Measurements from ENCODE around the gene ARHGAP29. TPM values are rescaled to one million over a fixed set of nuclear protein-coding genes. Genes with fewer than 3 reads are reported as not detected.

Gene ARHGAP29
- total RNA-seq, 4 donors from 2014 or later = 18.4 to 40.2 (median 23.7) TPM

DNA sequence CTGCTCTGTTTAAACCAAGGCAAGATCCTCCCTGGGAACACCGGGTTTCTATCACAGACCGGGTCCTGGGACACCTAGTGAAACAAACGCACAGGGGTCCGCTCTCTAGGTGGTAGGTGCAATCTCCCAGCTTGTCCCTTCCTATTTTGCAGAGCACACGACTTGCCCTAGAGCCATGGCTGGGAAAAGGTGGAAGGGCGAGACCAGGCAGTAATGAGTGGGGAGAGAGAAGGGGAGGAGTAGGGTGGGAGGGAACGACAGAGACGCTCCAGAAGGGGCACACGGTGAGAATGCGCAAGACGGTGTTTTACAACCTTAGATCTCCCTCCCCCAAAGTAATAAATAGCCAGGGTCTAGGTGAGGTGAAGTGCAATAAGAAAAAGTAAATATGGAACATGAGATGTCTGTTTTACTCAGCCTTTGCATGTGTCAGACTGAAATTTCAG is 9.3 kb upstream of the ARHGAP29 start:
- no peak for DNase-seq (ENCODE audit: extremely low spot score)
- TF ChIP-seq, protein P1, sequence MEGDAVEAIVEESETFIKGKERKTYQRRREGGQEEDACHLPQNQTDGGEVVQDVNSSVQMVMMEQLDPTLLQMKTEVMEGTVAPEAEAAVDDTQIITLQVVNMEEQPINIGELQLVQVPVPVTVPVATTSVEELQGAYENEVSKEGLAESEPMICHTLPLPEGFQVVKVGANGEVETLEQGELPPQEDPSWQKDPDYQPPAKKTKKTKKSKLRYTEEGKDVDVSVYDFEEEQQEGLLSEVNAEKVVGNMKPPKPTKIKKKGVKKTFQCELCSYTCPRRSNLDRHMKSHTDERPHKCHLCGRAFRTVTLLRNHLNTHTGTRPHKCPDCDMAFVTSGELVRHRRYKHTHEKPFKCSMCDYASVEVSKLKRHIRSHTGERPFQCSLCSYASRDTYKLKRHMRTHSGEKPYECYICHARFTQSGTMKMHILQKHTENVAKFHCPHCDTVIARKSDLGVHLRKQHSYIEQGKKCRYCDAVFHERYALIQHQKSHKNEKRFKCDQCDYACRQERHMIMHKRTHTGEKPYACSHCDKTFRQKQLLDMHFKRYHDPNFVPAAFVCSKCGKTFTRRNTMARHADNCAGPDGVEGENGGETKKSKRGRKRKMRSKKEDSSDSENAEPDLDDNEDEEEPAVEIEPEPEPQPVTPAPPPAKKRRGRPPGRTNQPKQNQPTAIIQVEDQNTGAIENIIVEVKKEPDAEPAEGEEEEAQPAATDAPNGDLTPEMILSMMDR (IDR thresholded peaks at IDR 0.05) = no peak
- TF ChIP-seq POLR2AphosphoS5 (IDR thresholded peaks at IDR 0.05) (peak in 1 of 2 donors; percentile 28), EP300 (IDR thresholded peaks at IDR 0.05) (no peak)
- H3K4me3 ChIP-seq = peak overlapping the region; percentile 76 to 83 (median 80)
- H3K27ac ChIP-seq (replicated peaks in 1 of 4) = peak overlapping the region; percentile 77 to 85 (median 78)
- 20% methylated on average over 11 of the region's 11 CpGs for WGBS
- peaks cover 0 to 11% (median 0%) of the 10 kb centered on the region in 4 donors for H3K27me3 ChIP-seq
- peaks cover 0 to 16% (median 0%) of the 10 kb centered on the region in 4 donors for H3K9me3 ChIP-seq
- H3K36me3 ChIP-seq = no peaks in the 10 kb centered on the region
- peaks cover 5 to 20% (median 16%) of the 10 kb centered on the region in 4 donors for H3K4me1 ChIP-seq
- intact Hi-C loops (cut with DNase I) = no loop called here

DNA sequence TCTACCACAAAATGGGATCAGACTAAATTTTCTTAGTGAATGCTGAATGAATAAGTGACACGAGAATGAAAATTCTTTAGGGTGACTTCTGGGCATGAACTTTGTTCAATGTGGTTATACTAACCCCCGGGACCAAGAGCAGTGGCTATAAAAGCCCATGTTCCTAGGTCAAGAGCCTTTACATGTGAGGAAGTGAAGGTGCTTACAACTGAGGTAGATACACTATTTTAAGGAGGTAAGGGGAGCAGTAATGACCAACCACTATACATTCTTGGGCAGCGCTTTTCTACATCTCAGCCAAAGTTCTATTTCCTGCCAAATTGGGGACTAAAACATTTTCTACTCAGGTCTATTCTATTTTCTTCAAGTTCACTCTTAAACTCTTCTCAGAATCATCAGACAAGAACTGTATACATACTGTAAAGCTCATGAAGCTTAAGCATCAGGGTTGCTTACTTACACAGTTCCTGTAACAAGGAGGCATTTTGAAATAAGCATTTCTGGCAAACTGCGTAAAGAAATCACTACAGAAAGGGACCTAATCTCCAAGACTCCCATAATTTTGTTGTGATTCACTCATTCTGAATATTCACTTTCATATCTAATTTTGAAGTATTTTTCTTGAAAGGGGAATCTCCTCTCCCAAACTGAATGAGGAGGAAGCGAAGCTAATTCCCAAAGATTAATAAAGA is 8.5 kb upstream of the ARHGAP29 start:
- H3K27ac ChIP-seq (replicated peaks in 1 of 4) = peak overlapping the region; percentile 77 to 85 (median 78)
- peak overlapping the region; percentile 76 to 83 (median 80) for H3K4me3 ChIP-seq
- intact Hi-C loops (cut with DNase I) = no loop called here
- H3K9me3 ChIP-seq = peaks cover 0 to 16% (median 0%) of the 10 kb centered on the region in 4 donors
- H3K27me3 ChIP-seq = peaks cover 0 to 11% (median 0%) of the 10 kb centered on the region in 4 donors
- TF ChIP-seq, protein P1 (IDR thresholded peaks at IDR 0.05) = no peak
- TF ChIP-seq EP300 (IDR thresholded peaks at IDR 0.05) (no peak), POLR2A (IDR thresholded peaks at IDR 0.05; ENCODE audit: low read depth) (no peak), POLR2AphosphoS5 (IDR thresholded peaks at IDR 0.05) (no peak)
- no peak for DNase-seq (ENCODE audit: extremely low spot score)
- WGBS = 78% methylated on average over 5 of the region's 5 CpGs
- H3K36me3 ChIP-seq = no peaks in the 10 kb centered on the region
- peaks cover 5 to 20% (median 16%) of the 10 kb centered on the region in 4 donors for H3K4me1 ChIP-seq

DNA sequence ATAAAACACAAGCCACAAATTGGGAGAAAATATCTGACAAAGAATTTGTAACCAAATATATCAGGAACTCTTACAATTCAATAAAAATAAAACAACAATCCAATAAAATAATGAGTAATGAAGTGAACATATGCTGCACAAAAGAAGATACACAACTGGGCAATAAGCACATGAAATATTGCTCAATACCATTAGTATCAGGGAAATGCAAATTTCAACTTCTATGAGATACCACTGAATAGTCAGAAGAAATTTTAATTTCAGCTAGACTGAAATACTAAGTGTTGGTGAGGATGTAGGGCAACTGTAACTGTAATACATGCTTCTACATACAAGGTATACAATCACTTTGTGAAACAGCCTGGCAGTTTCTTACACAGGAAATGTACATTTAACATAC is 7.4 kb upstream of the ARHGAP29 start:
- peaks cover 5 to 20% (median 16%) of the 10 kb centered on the region in 4 donors for H3K4me1 ChIP-seq
- intact Hi-C loops (cut with DNase I) = no loop called here
- peak overlapping the region in 1 of 4 donors; percentile 77 for H3K27ac ChIP-seq (replicated peaks in 1 of 4)
- TF ChIP-seq, protein P1 (IDR thresholded peaks at IDR 0.05) = no peak
- TF ChIP-seq POLR2AphosphoS5 (IDR thresholded peaks at IDR 0.05) (no peak), POLR2A (IDR thresholded peaks at IDR 0.05; ENCODE audit: low read depth) (no peak), EP300 (IDR thresholded peaks at IDR 0.05) (no peak)
- DNase-seq (ENCODE audit: extremely low spot score) = no peak
- no peak overlapping the region for H3K4me3 ChIP-seq
- peaks cover 0 to 16% (median 0%) of the 10 kb centered on the region in 4 donors for H3K9me3 ChIP-seq
- peaks cover 0 to 11% (median 0%) of the 10 kb centered on the region in 4 donors for H3K27me3 ChIP-seq
- H3K36me3 ChIP-seq = no peaks in the 10 kb centered on the region

DNA sequence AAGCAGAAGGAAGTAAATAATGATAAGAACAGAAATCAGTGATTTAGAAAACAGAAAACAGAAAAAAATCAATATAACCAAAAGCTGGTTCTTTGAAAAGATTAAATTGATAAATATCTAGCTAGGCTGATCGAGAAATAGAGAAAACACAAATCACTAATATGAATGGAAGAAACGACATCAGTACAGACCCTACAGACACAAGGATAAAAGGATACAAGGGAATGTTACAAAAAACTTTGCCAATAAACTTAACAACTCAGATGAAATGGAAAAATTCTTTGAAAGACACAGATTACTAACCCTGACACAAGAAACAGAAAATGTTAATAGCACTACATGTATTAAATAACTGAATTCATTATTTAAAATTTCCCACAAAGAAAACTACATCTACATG is 6.3 kb upstream of the ARHGAP29 start:
- peaks cover 0 to 11% (median 0%) of the 10 kb centered on the region in 4 donors for H3K27me3 ChIP-seq
- H3K27ac ChIP-seq (replicated peaks in 1 of 4) = no peak overlapping the region
- H3K36me3 ChIP-seq = no peaks in the 10 kb centered on the region
- peaks cover 0 to 16% (median 0%) of the 10 kb centered on the region in 4 donors for H3K9me3 ChIP-seq
- TF ChIP-seq POLR2A (IDR thresholded peaks at IDR 0.05; ENCODE audit: low read depth) = no peak
- TF ChIP-seq, protein P1 (IDR thresholded peaks at IDR 0.05) = no peak
- TF ChIP-seq POLR2AphosphoS5 (IDR thresholded peaks at IDR 0.05) = no peak
- TF ChIP-seq EP300 (IDR thresholded peaks at IDR 0.05) = no peak
- DNase-seq (ENCODE audit: extremely low spot score) = no peak
- H3K4me1 ChIP-seq = peaks cover 5 to 20% (median 16%) of the 10 kb centered on the region in 4 donors
- 95% methylated on average over 2 of the region's 2 CpGs for WGBS
- H3K4me3 ChIP-seq = no peak overlapping the region
- intact Hi-C loops (cut with DNase I) = no loop called here
